GM21529 (cell line): Measurements from ENCODE around the gene PRPF8.

ENCODE experiments used
- ATAC-seq: cut with Tn5 transposase; IDR thresholded peaks from one replicate; pipeline ENCODE4 v1.9.1; 2021; ENCODE audit not compliant: unreplicated experiment

Gene PRPF8

DNA sequence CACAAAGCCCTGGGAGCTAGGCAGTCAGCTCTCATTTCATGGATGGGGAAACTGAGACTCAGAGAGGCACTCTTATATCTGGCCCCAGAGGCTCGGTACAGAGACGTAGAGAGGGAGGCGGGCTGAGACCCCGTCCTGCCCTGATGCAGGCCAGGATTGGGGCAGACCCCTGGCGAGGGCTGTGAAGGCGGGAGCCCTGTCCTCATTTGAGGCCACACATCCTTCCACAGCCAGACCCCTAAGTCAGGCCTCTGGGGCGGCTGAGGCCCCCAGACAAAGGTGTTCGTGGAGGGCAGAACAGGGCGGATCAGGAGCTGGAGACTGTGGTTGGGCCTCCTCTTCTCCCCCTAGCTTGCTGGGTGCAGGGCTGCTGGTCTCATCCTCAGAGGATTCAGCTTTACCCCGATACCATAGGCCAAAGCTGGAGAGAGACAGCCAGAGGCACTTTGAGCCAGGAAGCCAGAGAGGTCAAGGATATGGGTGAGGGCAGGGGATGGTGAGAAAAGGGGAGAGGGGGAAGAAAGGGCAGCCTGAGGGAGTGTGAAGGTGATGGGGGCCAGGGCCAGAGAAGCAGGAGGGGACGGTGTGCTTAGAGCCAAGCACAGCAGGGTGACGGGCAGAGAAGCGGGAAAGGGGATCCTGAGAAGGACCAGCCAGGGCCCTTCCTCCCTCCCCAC, 38.3 kb downstream of the PRPF8 start:
- ATAC-seq = no peak

DNA sequence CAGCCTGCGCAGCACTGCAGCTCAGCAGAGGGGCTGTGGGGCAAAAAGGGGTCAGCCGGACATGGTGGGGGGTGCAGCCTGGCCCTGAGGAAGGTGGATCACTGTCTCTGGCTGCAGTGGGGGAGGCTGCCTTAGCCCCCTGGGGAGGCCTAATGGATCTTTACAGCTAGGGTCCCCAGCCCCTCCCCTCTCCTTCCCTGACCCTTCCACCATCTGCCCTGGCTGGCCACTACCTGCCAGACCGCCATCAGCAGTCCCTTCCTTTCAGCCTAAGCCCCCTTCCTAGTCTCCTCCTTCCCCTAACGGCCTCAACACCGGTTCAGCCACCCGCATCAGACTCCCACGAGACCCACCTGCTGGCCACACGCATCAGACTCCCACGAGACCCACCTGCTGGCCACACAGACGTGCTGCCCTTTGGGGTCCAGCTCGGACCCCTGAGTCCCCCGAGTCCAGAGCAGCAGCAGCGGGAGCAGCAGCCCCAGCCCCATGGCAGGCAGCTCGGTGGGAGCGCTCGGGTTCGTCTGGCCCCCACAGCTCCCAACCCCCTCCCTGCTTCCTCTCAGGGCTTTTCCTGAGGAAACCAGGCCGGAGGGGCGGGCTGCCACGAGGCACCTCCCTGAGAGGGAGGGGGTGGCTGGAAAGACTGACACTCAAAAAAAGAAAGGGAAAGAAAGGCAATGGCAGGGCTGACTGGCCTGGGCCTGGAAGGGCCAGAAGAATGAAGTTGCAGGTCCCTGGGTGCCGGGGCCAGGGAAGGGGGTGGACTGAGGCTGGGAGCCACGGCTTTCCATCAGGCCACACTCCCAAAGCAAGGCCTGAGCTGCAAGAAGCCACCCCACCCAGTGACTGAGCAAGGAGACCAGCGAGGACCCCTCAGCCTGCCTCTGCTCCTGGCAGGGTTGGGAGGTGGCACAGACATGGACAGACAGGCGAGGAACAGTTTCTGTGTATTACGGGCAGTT, 39.2 kb downstream of the PRPF8 start, which contains the start of gene SCARF1:
Gene SCARF1 (minus strand): TSS at position 526 of the 965 bp plus-strand sequence. CDS start 35 bp downstream, at position 491.
- no peak for ATAC-seq

DNA sequence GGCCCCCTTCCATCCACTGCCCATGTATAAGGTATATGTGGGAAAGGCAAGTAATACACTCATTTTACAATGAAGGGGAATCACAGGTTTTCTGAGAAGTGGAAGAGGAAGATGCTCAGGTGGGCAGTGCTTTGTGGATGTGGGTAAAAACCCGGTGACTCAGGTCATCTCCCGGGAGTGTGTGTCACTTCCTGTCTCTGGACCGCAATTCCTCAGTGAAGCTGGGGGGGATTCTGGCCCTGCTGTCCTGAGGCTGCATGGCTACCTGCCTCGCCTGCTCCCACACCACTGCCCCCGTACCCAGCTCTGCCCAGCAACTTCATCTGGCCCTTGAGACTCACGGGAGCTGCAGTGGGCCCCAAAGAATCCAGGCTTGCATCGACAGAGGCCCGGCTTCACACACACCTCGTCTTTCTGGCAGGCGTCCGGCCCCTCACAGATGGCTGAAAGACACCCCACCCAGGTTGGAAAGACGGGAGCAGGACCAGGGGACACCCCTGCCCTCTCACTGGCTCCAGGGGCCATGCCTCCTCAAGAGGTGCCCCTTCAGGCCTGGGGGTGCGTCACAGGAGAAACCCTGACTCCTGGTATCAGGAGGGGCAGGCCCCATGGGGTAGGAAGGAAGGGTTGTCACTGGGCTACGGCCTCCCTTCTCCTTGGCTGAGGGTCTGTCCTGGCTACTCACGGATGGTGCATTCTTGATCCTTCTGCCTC, 40.0 kb downstream of the PRPF8 start:
- ATAC-seq = no peak

DNA sequence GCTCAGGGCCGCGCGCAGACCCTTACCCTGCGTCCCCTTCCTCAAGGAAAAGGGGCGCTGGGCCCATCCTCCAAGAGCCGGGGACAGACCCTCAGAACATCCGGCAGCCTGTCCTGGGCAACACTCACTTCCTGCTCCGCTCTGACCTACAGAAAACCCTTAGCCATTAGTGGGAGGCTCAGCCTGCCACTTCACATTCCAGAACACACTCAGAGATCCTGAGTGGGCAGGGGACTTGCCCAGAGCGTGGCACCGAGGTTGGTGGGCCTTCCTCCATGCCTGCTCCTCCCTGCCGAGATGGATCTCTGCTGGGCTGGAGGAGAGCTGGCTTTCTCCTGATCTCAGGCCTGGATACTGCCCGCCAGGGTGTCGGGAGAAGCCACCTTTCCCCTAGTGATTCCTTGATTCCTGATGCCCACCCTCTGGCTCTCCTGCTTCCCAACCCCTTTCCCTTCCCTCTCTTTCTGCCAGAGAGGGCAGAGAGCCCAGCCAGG, 40.6 kb downstream of the PRPF8 start:
- ATAC-seq = no peak

DNA sequence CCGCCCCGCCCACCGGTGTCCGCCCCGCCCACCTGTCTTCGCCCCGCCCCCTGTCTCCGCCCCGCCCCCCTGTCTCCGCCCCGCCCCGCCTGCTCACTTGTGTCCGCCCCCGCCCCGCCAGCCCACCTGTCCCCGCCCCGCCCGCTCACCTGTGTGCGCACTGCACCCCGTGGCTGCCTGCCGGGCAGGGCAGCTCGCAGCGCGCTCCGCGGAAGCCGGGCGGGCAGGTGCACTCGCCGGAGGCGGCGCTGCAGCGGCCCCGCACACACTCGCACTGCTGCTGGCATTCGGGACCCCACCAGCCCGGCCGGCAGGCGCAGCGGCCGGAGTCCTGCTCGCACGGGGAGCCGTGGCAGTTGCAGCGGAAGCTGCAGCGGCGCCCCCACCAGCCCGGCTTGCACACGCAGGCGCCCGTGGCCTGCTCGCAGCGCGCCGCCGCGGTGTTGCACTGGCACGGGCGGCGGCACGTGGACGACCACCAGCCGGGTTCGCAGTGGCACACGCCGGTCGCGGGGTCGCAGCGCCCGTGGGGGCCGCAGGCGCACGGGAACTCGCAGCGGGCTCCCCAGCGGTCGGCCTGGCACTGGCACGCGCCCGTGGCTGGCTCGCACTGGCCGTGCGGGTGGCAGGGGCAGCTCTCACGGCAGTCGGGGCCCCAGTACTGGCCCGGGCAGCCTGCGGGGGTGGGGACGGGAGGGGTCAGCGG, 41.2 kb downstream of the PRPF8 start:
- ATAC-seq = no peak

DNA sequence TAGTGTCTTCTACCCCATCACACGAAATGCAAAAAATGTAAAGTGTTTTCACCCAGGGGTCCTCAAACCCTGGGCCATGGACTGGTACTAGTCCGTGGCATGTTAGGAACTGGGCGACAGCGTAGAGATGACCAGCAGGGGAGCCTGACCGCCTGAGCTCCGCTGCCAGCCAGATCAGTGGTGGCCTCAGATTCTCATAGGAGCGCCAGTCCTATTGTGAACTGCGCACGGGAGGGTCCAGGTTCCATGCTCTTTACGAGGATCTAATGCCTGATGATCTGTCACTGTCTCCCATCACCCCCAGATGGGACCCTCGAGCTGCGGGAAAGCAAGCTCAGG, 43.6 kb downstream of the PRPF8 start:
- ATAC-seq = no peak

DNA sequence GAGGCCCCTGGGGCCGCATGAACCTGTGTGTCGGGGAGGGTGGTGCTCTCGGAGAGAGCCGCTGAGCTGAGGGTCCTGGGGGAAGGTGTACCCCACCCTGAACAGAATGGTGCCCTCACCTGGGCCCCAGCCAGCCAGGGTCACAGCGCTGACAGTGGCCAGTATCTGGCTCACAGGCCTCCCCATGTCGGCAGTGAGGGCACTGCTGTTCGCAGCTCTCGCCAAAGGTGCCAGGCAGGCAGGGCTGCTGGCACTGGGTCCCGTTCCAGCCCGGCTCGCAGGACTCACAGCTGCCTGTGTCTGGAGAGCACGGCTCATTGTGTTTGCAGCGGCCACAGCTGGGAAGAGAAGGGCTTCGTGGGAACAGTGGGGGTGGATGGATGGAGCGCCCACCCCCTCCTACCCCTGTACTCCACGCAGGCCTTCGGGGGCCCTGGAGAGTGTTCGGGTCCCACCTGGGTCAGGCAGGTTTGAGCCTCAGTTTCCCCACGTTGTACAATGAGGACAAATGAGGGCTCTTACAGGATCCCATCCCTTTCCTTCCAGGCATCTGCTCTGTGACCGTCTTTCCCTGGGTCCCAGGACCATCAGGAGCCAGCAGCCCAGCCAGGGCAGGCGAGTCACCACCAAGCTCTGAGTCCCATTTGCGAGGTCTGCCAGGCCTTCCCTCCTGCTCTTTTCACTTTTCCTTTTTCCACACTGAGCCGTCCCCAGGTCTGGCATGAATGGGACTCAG, 44.2 kb downstream of the PRPF8 start:
- ATAC-seq = no peak

DNA sequence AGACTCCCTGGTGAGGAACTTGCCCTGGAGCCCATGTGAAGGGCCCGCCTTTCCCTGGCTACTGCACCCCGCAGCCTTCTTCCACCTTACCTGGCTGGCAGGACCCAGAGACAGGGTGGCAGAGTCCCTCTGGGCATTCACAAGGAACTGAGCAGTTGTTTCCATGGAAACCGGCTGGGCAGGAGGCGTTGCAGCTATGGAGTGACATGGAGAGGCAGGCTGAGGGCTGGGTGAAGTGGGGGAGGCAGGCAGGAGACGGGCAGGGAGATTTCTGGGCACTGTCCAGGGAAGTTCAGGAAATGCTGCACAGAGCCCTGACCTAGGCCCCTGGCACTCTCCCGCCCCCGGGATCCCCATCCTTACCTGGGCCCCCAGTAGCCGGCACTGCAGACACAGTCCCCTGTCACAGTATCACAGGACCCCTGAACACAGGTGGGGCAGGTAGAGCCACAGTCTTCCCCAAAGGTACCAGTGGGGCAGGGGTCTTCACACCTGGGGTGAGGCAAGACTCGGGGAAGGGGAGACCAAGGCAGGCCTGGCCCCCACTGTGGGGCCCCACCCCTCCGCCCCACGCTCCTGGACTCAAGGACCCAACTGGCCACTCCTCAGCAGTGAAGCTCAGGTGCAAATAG, 45.0 kb downstream of the PRPF8 start:
- ATAC-seq = no peak

DNA sequence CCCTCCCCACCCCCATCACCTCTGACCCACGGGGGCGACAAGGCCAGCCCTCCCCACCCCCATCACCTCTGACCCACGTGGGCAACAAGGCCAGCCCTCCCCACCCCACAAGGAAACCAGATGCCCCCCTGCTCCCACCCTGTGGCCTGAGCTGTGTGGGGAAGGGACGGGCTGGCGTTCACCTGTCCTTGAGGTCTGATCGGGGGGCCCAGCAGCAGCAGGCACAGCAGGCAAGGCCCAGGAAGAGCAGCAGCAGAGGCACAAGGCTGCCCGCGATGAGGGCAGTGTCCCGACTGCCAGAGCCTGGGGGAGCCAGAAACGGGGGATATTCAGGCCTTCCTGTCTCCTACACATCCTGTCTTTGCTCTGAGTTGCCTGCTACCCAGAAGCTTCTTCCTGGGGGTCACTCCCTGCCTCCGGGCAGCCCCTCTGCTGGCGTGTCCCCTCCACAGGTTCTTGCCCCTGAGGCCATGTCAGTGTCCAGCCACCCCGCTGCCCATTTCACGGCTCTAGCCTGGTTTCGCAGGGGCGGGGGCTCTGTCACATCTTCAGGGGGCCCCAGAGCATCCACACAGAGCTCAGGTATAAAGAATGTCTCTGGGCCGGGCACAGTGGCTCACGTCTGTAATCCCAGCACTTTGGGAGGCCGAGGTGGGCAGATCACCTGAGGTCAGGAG, 45.9 kb downstream of the PRPF8 start:
- ATAC-seq = no peak

DNA sequence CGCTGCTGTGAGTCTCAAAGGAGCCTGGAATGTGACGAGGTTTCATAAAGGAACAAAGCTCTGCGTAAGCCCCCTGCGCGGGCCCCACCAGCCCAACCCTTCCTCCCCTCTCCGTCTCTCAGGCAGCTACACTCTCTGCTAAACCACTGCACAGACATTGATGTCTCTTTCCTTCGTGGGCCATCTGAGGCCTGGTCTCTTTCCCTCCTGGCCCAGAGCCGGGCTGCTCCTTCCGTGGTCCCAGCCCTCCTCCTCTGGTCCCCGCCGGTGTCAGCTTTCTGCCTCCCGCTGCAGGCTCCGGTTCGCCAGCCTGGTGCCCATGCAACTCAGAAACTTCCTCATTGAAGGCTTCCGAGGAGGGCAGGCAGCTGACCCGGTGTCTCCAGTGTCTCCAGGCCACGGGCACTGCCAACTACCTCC, 46.5 kb downstream of the PRPF8 start:
- no peak for ATAC-seq

DNA sequence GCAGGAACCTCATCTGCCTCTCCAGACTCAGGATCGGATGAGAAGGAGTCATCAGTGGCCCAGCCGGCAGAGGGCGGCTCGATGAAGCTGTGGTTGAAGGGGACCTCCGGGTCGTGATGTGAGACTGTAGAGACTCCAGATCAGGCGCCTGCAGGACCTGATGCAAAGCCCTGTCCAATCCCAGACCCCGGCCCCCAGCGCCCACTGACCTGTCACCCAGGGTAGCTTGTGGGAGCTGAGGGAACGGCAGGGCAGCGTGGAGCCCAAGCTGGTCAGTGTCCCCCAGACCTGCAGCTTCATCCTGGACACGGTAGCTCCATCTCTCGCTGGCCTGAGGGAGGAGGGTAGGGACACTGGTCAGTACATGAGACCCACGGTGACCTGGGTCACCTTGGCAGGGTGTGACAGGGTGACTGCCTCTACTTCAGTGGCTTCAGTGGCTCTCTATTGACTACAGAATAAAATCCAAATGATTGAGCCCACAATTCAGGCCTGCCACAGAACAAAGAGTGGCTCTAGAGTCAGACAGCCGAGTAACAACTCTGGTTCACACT, 47.9 kb downstream of the PRPF8 start:
- no peak for ATAC-seq

DNA sequence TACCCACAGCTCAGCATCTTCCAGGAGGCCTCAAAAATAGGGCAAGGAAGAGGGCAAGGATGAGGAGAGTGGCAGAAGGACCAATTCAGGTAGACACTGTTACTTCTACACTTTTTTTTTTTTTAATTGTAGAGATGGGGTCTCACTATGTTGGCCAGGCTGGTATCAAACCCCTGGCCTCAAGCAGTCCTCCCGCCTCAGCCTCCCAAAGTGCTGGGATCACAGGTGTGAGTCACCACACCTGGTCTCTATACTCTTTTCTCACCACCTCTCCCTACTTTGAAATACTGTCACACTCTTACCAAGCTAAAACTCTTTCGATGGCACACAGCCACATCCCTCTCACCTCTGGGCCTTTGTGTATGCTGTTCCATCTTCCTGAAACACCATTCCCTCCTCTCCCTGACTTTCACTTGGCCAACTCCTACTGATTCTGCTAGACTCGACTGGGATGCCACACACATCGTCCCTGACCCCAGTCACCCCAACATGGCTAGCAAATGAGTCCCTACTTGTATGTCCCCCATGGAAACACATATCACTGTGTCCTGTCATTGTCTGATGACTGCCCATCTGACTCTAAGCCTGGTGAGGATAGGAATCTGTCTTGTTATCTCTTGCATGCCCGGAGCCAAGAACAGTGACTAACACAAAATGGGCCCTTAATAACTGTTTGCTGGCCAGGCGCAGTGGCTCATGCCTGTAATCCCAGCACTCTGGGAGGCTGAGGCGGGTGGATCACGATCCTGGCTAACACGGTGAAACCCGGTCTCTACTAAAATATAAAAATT, 48.8 kb downstream of the PRPF8 start:
- ATAC-seq = no peak

DNA sequence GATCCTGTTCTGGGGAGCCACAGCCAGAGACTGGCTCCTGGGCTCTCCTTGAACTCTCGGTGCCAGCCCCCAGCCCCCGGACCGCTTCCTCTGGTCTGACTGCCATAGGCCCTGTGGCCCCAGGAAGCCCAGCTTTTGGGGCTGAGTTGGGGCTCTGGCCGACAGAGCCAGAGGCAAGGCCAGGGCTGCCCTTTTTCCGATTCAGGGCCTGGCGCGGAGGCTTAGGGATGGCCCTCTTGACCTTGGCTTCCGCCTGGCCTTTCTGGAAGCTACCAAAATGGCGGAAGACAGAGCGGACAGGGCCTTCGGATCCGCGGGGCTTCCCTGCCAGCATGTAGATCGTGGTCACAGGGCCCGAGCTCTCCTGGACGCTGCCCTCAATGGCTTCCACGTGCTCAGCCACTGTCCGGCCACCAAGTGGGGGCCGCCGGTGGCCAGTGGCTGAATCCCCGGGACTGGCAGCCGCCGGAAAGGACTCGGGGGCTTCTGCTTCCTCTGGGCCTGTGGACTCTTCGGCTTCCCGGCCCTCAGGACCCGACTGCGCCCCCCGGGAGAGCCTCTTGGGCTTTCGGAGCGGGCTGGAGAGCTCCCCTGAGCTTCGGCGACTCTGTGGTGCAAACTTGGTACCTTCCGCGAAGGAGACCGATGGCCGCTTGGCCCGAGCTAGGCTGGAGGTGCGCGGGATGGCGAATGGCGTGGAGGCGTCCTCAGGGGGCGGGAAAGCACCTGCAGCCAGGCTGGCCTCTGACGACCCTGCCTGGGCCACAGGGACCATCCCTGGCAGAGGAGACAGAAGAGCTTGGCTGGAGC, 49.6 kb downstream of the PRPF8 start:
- no peak for ATAC-seq

DNA sequence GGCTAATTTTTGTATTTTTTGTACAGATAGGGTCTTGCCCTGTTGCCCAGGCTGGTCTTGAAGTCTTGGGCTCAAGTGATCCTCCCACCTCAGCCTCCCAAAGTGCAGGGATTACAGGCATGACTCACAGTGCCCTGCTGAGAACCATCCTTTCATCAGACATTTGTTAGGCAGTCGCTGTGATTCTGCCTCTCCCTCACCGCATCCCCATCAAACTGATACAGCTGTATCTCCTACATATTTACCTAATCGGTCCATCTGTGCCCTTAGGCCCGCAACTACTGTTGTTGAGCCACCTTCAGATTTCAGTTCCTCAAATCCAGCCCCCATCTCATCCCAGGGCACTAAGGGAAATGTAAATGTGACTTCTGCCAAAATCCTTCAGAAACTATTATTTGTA, 54.0 kb downstream of the PRPF8 start:
- ATAC-seq = no peak

DNA sequence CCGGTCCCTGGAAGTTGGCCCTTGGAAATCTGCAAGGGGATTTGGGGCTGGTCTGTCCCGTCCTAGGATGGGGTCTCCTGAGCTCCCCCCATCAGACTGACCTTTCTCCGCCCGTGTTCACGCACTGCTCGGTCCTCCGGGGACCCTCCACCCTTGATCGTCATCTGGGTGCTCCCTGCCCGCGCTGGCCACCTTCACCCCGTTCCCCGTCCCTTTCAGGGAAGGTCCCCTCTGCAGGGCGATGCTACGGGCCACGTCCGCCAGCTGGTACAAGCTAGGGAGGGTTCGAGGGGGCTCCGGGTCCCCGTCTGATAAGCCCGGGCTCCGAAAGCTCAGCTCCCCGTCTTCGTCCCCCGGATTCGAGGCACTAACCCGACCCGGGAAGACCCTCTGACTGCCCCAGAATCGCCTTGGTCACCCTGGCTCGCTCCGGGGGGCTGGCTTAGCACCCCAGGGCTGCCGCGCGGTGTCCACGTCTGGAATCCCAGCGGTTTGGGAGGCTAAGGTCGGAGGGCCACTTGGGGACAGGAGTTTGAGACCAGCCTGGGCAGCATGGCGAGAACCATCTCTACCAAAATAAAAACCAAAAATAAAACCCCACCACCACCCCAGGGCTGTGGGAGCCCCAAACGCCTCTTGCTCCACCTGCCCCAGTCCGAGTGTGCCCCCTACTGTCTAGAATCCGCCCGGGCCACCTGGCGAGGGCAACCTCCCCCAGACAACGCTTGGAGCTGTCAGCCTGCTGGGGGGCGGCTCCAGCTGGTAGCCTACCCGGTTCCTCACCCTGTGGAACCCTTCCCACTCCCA, 55.0 kb downstream of the PRPF8 start:
- ATAC-seq = no peak

DNA sequence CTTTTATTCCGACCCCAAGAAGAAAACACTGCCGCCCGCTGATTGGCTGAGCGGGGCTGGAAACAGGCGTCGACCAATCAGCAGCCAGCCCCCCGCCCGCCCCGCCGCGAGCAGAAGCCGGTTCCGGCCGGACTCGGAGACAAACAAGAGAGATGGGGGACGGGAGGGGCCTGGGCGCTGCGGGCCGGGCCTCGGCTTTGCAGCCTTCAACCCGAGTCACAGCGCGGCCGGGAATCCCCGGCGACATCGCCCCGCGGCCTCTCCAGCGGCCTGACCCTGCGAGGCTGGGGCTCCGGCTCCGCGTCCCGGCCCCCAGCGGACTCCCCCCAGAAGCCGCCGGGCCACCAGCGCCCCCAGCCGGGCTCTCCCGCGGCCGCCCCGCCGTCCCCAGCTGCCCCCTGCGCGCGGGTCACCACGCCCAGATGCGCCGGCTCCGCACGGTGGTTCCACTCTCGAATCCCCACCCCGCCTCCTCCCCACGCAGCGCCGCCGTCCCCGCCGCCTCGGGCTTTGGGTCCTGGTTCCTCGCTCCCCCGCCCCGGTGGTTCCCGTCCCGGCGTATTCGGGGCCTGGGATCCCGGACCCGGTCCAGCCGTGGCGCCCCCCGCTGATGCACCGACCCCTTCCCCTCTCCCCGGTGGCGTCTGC, 55.7 kb downstream of the PRPF8 start:
- ATAC-seq = peak; percentile 53
